H9 (cell line): ENCODE results near the gene RXYLT1. TPM values are rescaled to one million over a fixed set of nuclear protein-coding genes. Genes with fewer than 3 reads are reported as not detected.

ENCODE experiments used
- DNase-seq: peaks from one replicate; pipeline ENCODE4 v3.0.0-alpha.2; 2017
- H2AFZ ChIP-seq: one replicate; pipeline ENCODE4 v1.6.1; 2013; ENCODE audit warnings: mild to moderate bottlenecking, low read length, control low read depth, moderate library complexity
- H2AK5ac ChIP-seq: 2 replicates; pipeline ENCODE4 v1.6.1; 2013; ENCODE audit warnings: low read length, control low read depth, mixed read lengths; ENCODE audit not compliant: insufficient read length
- H2BK120ac ChIP-seq: one replicate; pipeline ENCODE4 v1.6.1; 2013; ENCODE audit warnings: low read depth, mild to moderate bottlenecking, low read length, control low read depth, inconsistent platforms; ENCODE audit not compliant: poor library complexity, severe bottlenecking
- H2BK12ac ChIP-seq: 2 replicates; pipeline ENCODE4 v1.6.1; 2013; ENCODE audit warnings: low read length, control low read depth, mixed read lengths, low read depth; ENCODE audit not compliant: insufficient read length
- H2BK15ac ChIP-seq: 2 replicates; pipeline ENCODE4 v1.6.1; 2013; ENCODE audit warnings: low read depth, low read length, control low read depth
- H2BK20ac ChIP-seq: one replicate; pipeline ENCODE4 v1.6.1; 2013; ENCODE audit warnings: low read depth, mild to moderate bottlenecking, low read length, control low read depth, inconsistent platforms; ENCODE audit not compliant: poor library complexity, severe bottlenecking
- H2BK5ac ChIP-seq: 2 replicates; pipeline ENCODE4 v1.6.1; 2013; ENCODE audit warnings: low read length, control low read depth, mixed read lengths; ENCODE audit not compliant: insufficient read length
- H3K14ac ChIP-seq: 2 replicates; pipeline ENCODE4 v1.6.1; 2013; ENCODE audit warnings: low read length, control low read depth; ENCODE audit not compliant: insufficient read depth
- H3K18ac ChIP-seq: 2 replicates; pipeline ENCODE4 v1.6.1; 2013; ENCODE audit warnings: low read depth, mild to moderate bottlenecking, mixed read lengths, low read length, control low read depth; ENCODE audit not compliant: insufficient read length
- H3K23ac ChIP-seq: 2 replicates; pipeline ENCODE4 v1.6.1; 2013; ENCODE audit warnings: low read length, control low read depth, mixed read lengths, low read depth; ENCODE audit not compliant: insufficient read length
- H3K23me2 ChIP-seq: 2 replicates; pipeline ENCODE4 v1.6.1; 2013; ENCODE audit warnings: low read depth, mild to moderate bottlenecking, mixed read lengths, low read length, control low read depth; ENCODE audit not compliant: insufficient read length, poor library complexity, severe bottlenecking
- H3K27ac ChIP-seq: 2 replicates; pipeline ENCODE4 v1.5.1; 2013; ENCODE audit warnings: low read length, control low read depth, mixed read lengths, low read depth; ENCODE audit not compliant: insufficient read length
- H3K27me3 ChIP-seq: 2 replicates; pipeline ENCODE4 v1.6.1; 2013; ENCODE audit warnings: low read length, control low read depth, inconsistent platforms; ENCODE audit not compliant: insufficient read depth
- H3K4ac ChIP-seq: 2 replicates; pipeline ENCODE4 v1.6.1; 2013; ENCODE audit warnings: low read depth, mild to moderate bottlenecking, control low read depth, inconsistent platforms, low read length, moderate library complexity
- H3K4me1 ChIP-seq: 2 replicates; pipeline ENCODE4 v1.6.1; 2013; ENCODE audit warnings: low read length, control low read depth, inconsistent platforms; ENCODE audit not compliant: insufficient read depth
- H3K4me2 ChIP-seq: 2 replicates; pipeline ENCODE4 v1.6.1; 2013; ENCODE audit warnings: low read length, control low read depth, mixed read lengths; ENCODE audit not compliant: insufficient read length, insufficient read depth
- H3K56ac ChIP-seq: 2 replicates; pipeline ENCODE4 v1.6.1; 2013; ENCODE audit warnings: low read depth, mild to moderate bottlenecking, mixed read lengths, low read length, control low read depth; ENCODE audit not compliant: insufficient read length
- H3K79me1 ChIP-seq: 2 replicates; pipeline ENCODE4 v1.6.1; 2013; ENCODE audit warnings: low read depth, mild to moderate bottlenecking, moderate library complexity, low read length, control low read depth, inconsistent platforms; ENCODE audit not compliant: insufficient read depth, poor library complexity, severe bottlenecking
- H3K79me2 ChIP-seq: 2 replicates; pipeline ENCODE4 v1.6.1; 2013; ENCODE audit warnings: low read length, control low read depth, inconsistent platforms; ENCODE audit not compliant: insufficient read depth
- H3K9ac ChIP-seq: 2 replicates; pipeline ENCODE4 v1.6.1; 2013; ENCODE audit warnings: low read length, control low read depth, mixed read lengths; ENCODE audit not compliant: insufficient read length; ENCODE audit errors: extremely low read depth
- H3K9me3 ChIP-seq: one replicate; pipeline ENCODE4 v1.6.1; 2013; ENCODE audit warnings: low read depth, low read length, inconsistent platforms; ENCODE audit not compliant: control insufficient read depth
- H3T11ph ChIP-seq: one replicate; pipeline ENCODE4 v1.6.1; 2013; ENCODE audit warnings: mild to moderate bottlenecking, low read length, control low read depth, inconsistent platforms
- H4K20me1 ChIP-seq: one replicate; pipeline ENCODE4 v1.6.1; 2013; ENCODE audit not compliant: control insufficient read depth, insufficient read length, insufficient read depth
- H4K5ac ChIP-seq: 2 replicates; pipeline ENCODE4 v1.6.1; 2013; ENCODE audit warnings: low read depth, mild to moderate bottlenecking, mixed read lengths, low read length, control low read depth; ENCODE audit not compliant: insufficient read length
- H4K8ac ChIP-seq: replicated peaks from 2 replicates; pipeline ENCODE4 v1.6.1; 2013; ENCODE audit warnings: low read length, control low read depth, mixed read lengths, low read depth; ENCODE audit not compliant: insufficient read length
- H4K91ac ChIP-seq: 2 replicates; pipeline ENCODE4 v1.6.1; 2013; ENCODE audit warnings: low read depth, mild to moderate bottlenecking, moderate library complexity, mixed read lengths, low read length, control low read depth; ENCODE audit not compliant: insufficient read length
- H3K27ac Mint-ChIP-seq, 3 experiments: 2 replicates in 2 of 3; 3 replicates in 1 of 3; pipeline ENCODE4 v1.8.0; 2020 to 2021; ENCODE audit warnings: mixed read lengths in 3 of 3, mild to moderate bottlenecking in 1 of 3, moderate library complexity in 1 of 3
- H3K27me3 Mint-ChIP-seq: 2 replicates; pipeline ENCODE4 v1.8.0; 2021; ENCODE audit warnings: low read depth, mild to moderate bottlenecking, moderate library complexity, mixed read lengths
- H3K36me3 Mint-ChIP-seq, 3 experiments: 2 replicates in 2 of 3; 3 replicates in 1 of 3; pipeline ENCODE4 v1.8.0; 2020 to 2021; ENCODE audit warnings: low read depth in 3 of 3, mixed read lengths in 3 of 3; ENCODE audit not compliant: insufficient read depth in 1 of 3
- H3K4me1 Mint-ChIP-seq, 2 experiments: 2 replicates each; pipeline ENCODE4 v1.8.0; 2020; ENCODE audit warnings: mixed read lengths in 2 of 2
- H3K4me3 Mint-ChIP-seq, 2 experiments: 2 replicates in 1 of 2; 3 replicates in 1 of 2; pipeline ENCODE4 v1.8.0; 2020 to 2021; ENCODE audit warnings: mild to moderate bottlenecking in 2 of 2, mixed read lengths in 2 of 2, moderate library complexity in 1 of 2
- H3K9me3 Mint-ChIP-seq, 2 experiments: 2 replicates in 1 of 2; 3 replicates in 1 of 2; pipeline ENCODE4 v1.8.0; 2020; ENCODE audit warnings: mild to moderate bottlenecking in 2 of 2, mixed read lengths in 2 of 2, moderate library complexity in 1 of 2
- WGBS: extraction: QIAGEN DNeasy Blood & Tissue Kit; methylation state at CpG from one replicate; pipeline ENCODE4 v1.1.7; 2013; ENCODE audit warnings: missing lambda C conversion rate, low lambda C conversion rate, mixed read lengths; ENCODE audit not compliant: insufficient read length; ENCODE audit errors: extremely low coverage; 5-methylcytosine and 5-hydroxymethylcytosine counted together
- total RNA-seq: library from RNA; stranded (reverse); gene quantifications from 2 replicates; pipeline ENCODE4 v1.2.1, GENCODE V29; 2021
- TF ChIP-seq, protein P1 (sequence below): fragments of 200-600 bp; sonication (generic); conservative IDR thresholded peaks from 3 replicates; pipeline ENCODE4 v1.8.0; 2021; ENCODE audit warnings: antibody characterized with exemption, mild to moderate bottlenecking

RXYLT1 gene
- total RNA-seq, 1 experiment from 2014 or later = 10.1 TPM

DNA sequence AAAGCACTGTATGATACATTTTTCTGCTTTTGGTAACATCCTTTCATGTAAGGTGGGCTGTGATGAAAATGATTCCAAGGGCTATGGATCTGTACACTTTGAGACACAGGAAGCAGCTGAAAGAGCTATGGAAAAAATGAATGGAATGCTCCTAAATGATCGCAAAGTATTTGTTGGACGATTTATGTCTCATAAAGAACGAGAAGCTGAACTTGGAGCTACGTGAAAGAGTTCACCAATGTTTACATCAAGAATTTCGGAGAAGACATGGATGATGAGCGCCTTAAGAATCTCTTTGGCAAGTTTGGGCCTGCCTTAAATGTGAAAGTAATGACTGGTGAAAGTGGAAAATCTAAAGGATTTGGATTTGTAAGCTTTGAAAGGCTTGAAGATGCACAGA, 42.6 kb downstream of the RXYLT1 start:
- Histone ChIP-seq H3K23me2 (no peaks in the 10 kb centered on the region), H3K79me2 (no peaks in the 10 kb centered on the region)

More for the DNA sequence above, 42.6 kb downstream of the RXYLT1 start:
- Histone ChIP-seq H2AFZ (no peak overlapping the region), H4K8ac (no peak overlapping the region), H3T11ph (no peak overlapping the region), H2BK12ac (no peak overlapping the region), H3K9ac (no peak overlapping the region), H4K20me1 (no peaks in the 10 kb centered on the region), H3K79me1 (no peaks in the 10 kb centered on the region), H2BK20ac (no peak overlapping the region), H3K9me3 (no peaks in the 10 kb centered on the region), H3K4ac (no peak overlapping the region), H4K91ac (no peak overlapping the region), H2AK5ac (no peak overlapping the region), H2BK15ac (no peak overlapping the region), H3K4me1 (no peaks in the 10 kb centered on the region), H3K23ac (no peak overlapping the region), H3K27ac (no peak overlapping the region), H4K5ac (no peak overlapping the region), H3K56ac (no peak overlapping the region), H3K14ac (no peak overlapping the region), H3K18ac (no peak overlapping the region), H2BK120ac (no peak overlapping the region), H3K27me3 (no peaks in the 10 kb centered on the region), H2BK5ac (no peak overlapping the region), H3K4me2 (no peak overlapping the region)
- Mint-ChIP-seq H3K4me1 (no peaks in the 10 kb centered on the region), H3K36me3 (0 out of 7 replicates have a peak, but pooled peaks cover 0 to 3% (median 0%) of the 10 kb centered on the region in 3 experiments), H3K27ac (no peak overlapping the region), H3K27me3 (no peaks in the 10 kb centered on the region), H3K4me3 (no peak overlapping the region), H3K9me3 (no peaks in the 10 kb centered on the region; a peak in 1 of 5 replicates)
- no CpG with 5 or more reads among the region's 6 CpGs for WGBS
- no peak for DNase-seq
- TF ChIP-seq, protein P1, sequence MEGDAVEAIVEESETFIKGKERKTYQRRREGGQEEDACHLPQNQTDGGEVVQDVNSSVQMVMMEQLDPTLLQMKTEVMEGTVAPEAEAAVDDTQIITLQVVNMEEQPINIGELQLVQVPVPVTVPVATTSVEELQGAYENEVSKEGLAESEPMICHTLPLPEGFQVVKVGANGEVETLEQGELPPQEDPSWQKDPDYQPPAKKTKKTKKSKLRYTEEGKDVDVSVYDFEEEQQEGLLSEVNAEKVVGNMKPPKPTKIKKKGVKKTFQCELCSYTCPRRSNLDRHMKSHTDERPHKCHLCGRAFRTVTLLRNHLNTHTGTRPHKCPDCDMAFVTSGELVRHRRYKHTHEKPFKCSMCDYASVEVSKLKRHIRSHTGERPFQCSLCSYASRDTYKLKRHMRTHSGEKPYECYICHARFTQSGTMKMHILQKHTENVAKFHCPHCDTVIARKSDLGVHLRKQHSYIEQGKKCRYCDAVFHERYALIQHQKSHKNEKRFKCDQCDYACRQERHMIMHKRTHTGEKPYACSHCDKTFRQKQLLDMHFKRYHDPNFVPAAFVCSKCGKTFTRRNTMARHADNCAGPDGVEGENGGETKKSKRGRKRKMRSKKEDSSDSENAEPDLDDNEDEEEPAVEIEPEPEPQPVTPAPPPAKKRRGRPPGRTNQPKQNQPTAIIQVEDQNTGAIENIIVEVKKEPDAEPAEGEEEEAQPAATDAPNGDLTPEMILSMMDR = no peak
